Adrenal gland (tissue), 12 donors: Measurements from ENCODE around the gene COL15A1. TPM values are rescaled to one million over a fixed set of nuclear protein-coding genes. Genes with fewer than 3 reads are reported as not detected.

Experiments used
- DNase-seq, 7 donors: peaks; one replicate each; pipeline ENCODE4 v3.0.0-alpha.2; 2019 to 2020
- H3K27ac ChIP-seq, 5 donors: fragments of 200-600 bp; sonication (generic) in 4 of 5; 1 replicate in 3 of 5; 2 replicates in 2 of 5; pipeline versions ENCODE4 v1.5.1 to v1.8.0; 2016 to 2020; ENCODE audit warnings: mild to moderate bottlenecking in 1 of 5
- H3K27me3 ChIP-seq: fragments of 200-600 bp; 2 replicates; pipeline ENCODE4 v1.8.0; 2021
- H3K36me3 ChIP-seq, 2 donors: fragments of 200-600 bp; replicated peaks in 1 of 2; 1 replicate in 1 of 2; 2 replicates in 1 of 2; pipeline versions ENCODE4 v1.5.1 to v1.8.0; 2018 to 2022
- H3K4me1 ChIP-seq, 2 donors: fragments of 200-600 bp; replicated peaks in 1 of 2; 1 replicate in 1 of 2; 2 replicates in 1 of 2; pipeline versions ENCODE4 v1.5.1 to v1.8.0; 2018 to 2021
- H3K4me3 ChIP-seq, 4 donors: fragments of 200-600 bp; sonication (generic) in 3 of 4; one replicate each; pipeline ENCODE4 v1.5.1; 2016 to 2018
- H3K9me3 ChIP-seq, 3 donors: fragments of 200-600 bp; sonication (generic) in 1 of 3; replicated peaks in 1 of 3; 1 replicate in 2 of 3; 2 replicates in 1 of 3; pipeline versions ENCODE4 v1.5.1 to v1.8.0; 2016 to 2021
- CTCF ChIP-seq, 6 experiments: fragments of 450-650 bp in 4 of 6; fragments of 200-600 bp in 2 of 6; sonication (generic) in 1 of 6; IDR thresholded peaks; 1 replicate in 5 of 6; 2 replicates in 1 of 6; pipeline versions ENCODE4 v1.5.1 to v1.8.0; 2016 to 2021; ENCODE audit warnings: antibody characterized with exemption in 6 of 6, mild to moderate bottlenecking in 2 of 6, moderate library complexity in 1 of 6
- POLR2A ChIP-seq, 2 donors: fragments of 450-650 bp; IDR thresholded peaks; one replicate each; pipeline ENCODE4 v1.6.1; 2017; ENCODE audit warnings: antibody characterized with exemption in 2 of 2, mild to moderate bottlenecking in 2 of 2, moderate library complexity in 1 of 2
- WGBS, 4 donors: extraction: QIAGEN DNeasy Blood & Tissue Kit in 2 of 4; methylation state at CpG; one replicate each; pipeline versions ENCODE4 v1.1.5 to v1.1.7; 2013 to 2017; 5-methylcytosine and 5-hydroxymethylcytosine counted together
- intact Hi-C, 2 donors: fragments of 100-400 bp; cut with DNase I; formaldehyde crosslinking; loops; one replicate each; pipeline versions ENCODE4 v1.14.1 to v1.15.0; 2022 to 2023
- polyA plus RNA-seq, 3 donors: library from polyadenylated mRNA; stranded (reverse); fragments of 200-250 nt in 2 of 3; fragments of 350-450 nt in 1 of 3; fragmentation: Illumina TruSeq in 1 of 3; extraction: RNeasy Lipid Tissue Mini Kit (QIAGEN cat#74804) in 1 of 3; gene quantifications; one replicate each; pipeline ENCODE4 v1.2.3, GENCODE V29; 2013 to 2014
- total RNA-seq, 9 donors: library from RNA; depleted of rRNA in 4 of 9; stranded (reverse); fragments of >200 nt in 4 of 9; fragments of 120-200 nt in 1 of 9; fragmentation: NEBNext Ultra II Directional in 1 of 9; extraction: Animal tissue kit (Norgen Biotek cat#: 25700) in 1 of 9; gene quantifications; one replicate each; pipeline versions ENCODE4 v1.1.0 to v1.2.4, GENCODE V29; 2013 to 2023
- donor health status: healthy with polysubstance abuse.
- donor health status: Bipolar disorder and iron deficiency.
- donor health status: DM: yes; HTN: yes; CAD: no.
- donor health status: DM: no; HTN: no; CAD: no.
- donor health status: DM: no; HTN: no; CAD: no.
- donor health status: DM: yes; HTN: yes; CAD: no.

Gene COL15A1
- total and polyA plus RNA-seq, 12 donors = 34.8 to 320 (median 101) TPM

GRCh38 chr9:99002706-99003105 is 59.0 kb downstream of the COL15A1 start:
- intact Hi-C loops = loop anchor here (5.0 to 10.0 kb wide), 3 partner anchors 135 to 150 kb away; no protein-coding TSS in a partner anchor
- H3K4me1 ChIP-seq = peaks cover 0 to 19% of the 10 kb centered on the region in 2 donors
- H3K36me3 ChIP-seq = peaks cover 0 to 47% of the 10 kb centered on the region in 2 donors
- H3K27ac ChIP-seq = no peak overlapping the region
- DNase-seq = no peak
- H3K9me3 ChIP-seq = no peaks in the 10 kb centered on the region
- H3K4me3 ChIP-seq = no peak overlapping the region
- TF ChIP-seq CTCF (IDR thresholded peaks at IDR 0.05) (no peak), POLR2A (IDR thresholded peaks at IDR 0.05) (no peak)
- no peaks in the 10 kb centered on the region for H3K27me3 ChIP-seq

GRCh38 chr9:99003308-99003707 is 59.6 kb downstream of the COL15A1 start:
- DNase-seq = peak in 1 of 7 donors; percentile 45
- no peak overlapping the region for H3K27ac ChIP-seq
- no peak overlapping the region for H3K4me3 ChIP-seq
- WGBS, 4 donors = 91 to 99% (median 95%) methylated on average over 4 to 5 of the region's 5 CpGs; no CpG with 5 or more reads in 1 of the 4 donors
- TF ChIP-seq POLR2A (IDR thresholded peaks at IDR 0.05) = no peak
- no peak for TF ChIP-seq CTCF (IDR thresholded peaks at IDR 0.05)
- no peaks in the 10 kb centered on the region for H3K9me3 ChIP-seq
- peaks cover 0 to 13% of the 10 kb centered on the region in 2 donors for H3K4me1 ChIP-seq
- H3K36me3 ChIP-seq = peaks cover 0 to 46% of the 10 kb centered on the region in 2 donors
- no peaks in the 10 kb centered on the region for H3K27me3 ChIP-seq
- intact Hi-C loops = loop anchor here (5.0 to 10.0 kb wide), 3 partner anchors 134 to 151 kb away; no protein-coding TSS in a partner anchor

- H3K4me1 ChIP-seq = peaks cover 0 to 5% of the 10 kb centered on the region in 2 donors
- WGBS, 4 donors = 69 to 83% (median 79%) methylated on average over 5 of the region's 5 CpGs
- no peak overlapping the region for H3K27ac ChIP-seq
- H3K36me3 ChIP-seq = peaks cover 0 to 46% of the 10 kb centered on the region in 2 donors
- intact Hi-C loops = loop anchor here (5.0 to 10.0 kb wide), 3 partner anchors 133 to 152 kb away; no protein-coding TSS in a partner anchor
- no peak for TF ChIP-seq POLR2A (IDR thresholded peaks at IDR 0.05)
- TF ChIP-seq CTCF (IDR thresholded peaks at IDR 0.05) = no peak
- H3K9me3 ChIP-seq = no peaks in the 10 kb centered on the region
- no peaks in the 10 kb centered on the region for H3K27me3 ChIP-seq
- H3K4me3 ChIP-seq = no peak overlapping the region
- DNase-seq = peak in 1 of 7 donors; percentile 27
Observed at GRCh38 chr9:99004115-99004514, 60.4 kb downstream of the COL15A1 start.

GRCh38 chr9:99004717-99005460 is 61.2 kb downstream of the COL15A1 start:
- Histone ChIP-seq H3K27me3 (no peaks in the 10 kb centered on the region), H3K36me3 (peaks cover 0 to 46% of the 10 kb centered on the region in 2 donors), H3K4me3 (no peak overlapping the region), H3K4me1 (no peaks in the 10 kb centered on the region), H3K9me3 (no peaks in the 10 kb centered on the region), H3K27ac (no peak overlapping the region)
- WGBS, 4 donors = 88 to 97% (median 93%) methylated on average over 9 to 16 of the region's 16 CpGs
- peak in 1 of 7 donors; percentile 40 for DNase-seq
- intact Hi-C loops = loop anchor here (5.0 to 10.0 kb wide), 3 partner anchors 132 to 153 kb away; no protein-coding TSS in a partner anchor
- no peak for TF ChIP-seq POLR2A (IDR thresholded peaks at IDR 0.05)
- TF ChIP-seq CTCF (IDR thresholded peaks at IDR 0.05) = no peak
